ENCODE results near the gene TCERG1.

Gene TCERG1

DNA sequence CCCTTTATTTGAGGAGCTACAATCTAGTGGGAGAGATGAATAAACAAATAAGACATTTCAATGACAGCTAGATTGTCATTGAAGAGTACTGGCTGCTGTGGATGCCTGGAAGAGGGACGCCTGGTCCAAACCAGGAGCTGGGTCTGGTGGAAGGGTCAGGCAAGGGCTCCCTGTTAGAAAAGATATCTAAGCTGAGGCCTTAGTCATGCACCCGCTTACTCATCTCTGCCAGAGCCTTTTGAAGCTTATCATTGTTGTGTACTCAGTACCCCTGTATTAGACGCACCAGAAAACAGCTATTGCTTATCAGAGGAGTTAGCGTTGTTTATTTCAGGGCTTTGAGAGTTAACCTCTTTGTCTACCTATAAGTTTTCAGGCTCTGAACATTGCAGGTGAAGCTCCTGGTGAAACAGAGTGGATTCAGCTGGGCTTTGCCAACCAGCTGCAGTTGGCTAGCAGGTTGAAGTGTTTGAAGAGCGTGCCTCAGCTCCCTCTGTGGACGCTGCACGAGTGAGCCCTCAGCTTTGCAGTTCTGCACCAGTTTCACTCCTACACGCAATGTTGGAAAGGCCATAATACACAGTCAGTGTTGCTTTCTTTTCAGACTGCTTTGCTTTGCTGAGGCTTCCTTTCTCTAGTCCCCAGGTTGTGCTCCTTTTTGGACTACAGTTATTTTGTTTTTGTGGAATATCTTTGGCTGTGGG, 74.4 kb downstream of the TCERG1 start:
- Mint-ChIP-seq H3K4me1 (ENCODE audit: low read depth) (no peaks in the 10 kb centered on the region), H3K9me3 (no peaks in the 10 kb centered on the region), H3K4me3 (no peak overlapping the region), H3K27ac (no peak overlapping the region), H3K36me3 (ENCODE audit: low read depth) (no peaks in the 10 kb centered on the region), H3K27me3 (ENCODE audit: low read depth) (peaks cover 10% of the 10 kb centered on the region)

DNA sequence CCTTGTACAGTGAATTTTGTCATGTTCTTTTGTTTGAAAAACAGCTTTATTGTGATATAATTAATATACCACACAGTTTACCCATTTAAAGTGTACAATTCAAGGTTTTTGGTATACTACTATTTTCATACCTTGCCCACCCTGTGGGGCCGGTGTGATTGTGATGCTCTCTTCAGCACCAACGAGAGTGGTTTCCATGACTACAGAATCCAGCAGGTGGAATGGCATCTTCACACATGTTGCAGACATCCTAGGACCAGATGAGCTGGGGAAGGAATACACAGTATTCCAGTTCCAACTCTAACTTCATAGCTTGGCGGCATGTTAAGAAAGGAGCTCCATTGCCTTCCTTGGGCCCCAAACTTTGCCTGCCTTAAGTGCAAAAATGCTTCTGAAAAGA, 76.6 kb downstream of the TCERG1 start:
- Mint-ChIP-seq H3K4me3 (no peak overlapping the region), H3K36me3 (ENCODE audit: low read depth) (no peaks in the 10 kb centered on the region), H3K27me3 (ENCODE audit: low read depth) (peaks cover 10% of the 10 kb centered on the region), H3K4me1 (ENCODE audit: low read depth) (no peaks in the 10 kb centered on the region), H3K9me3 (no peaks in the 10 kb centered on the region), H3K27ac (no peak overlapping the region)

DNA sequence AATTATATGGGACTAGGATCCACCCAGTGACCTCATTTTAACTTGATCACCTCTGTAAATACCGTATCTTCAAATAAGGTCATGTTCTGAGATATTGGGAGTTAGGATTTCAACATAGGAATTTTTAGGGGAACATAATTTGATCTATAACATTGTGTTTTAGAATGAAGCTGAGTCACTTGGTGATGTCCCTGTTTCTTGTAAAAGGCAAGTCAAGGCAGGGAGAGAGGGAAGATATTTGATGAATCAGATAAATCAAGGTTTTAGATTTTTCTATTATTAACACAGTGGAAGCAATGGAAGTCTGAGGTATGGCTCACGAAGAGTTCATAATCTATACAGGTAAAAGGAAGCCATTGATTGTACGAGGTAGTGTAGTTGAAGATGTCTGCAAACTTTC, 80.7 kb downstream of the TCERG1 start:
- no peaks in the 10 kb centered on the region for H3K9me3 Mint-ChIP-seq
- peaks cover 10% of the 10 kb centered on the region for H3K27me3 Mint-ChIP-seq (ENCODE audit: low read depth)
- peaks cover 3% of the 10 kb centered on the region for H3K4me1 Mint-ChIP-seq (ENCODE audit: low read depth)
- H3K36me3 Mint-ChIP-seq (ENCODE audit: low read depth) = no peaks in the 10 kb centered on the region
- H3K4me3 Mint-ChIP-seq = no peak overlapping the region
- no peak overlapping the region for H3K27ac Mint-ChIP-seq

DNA sequence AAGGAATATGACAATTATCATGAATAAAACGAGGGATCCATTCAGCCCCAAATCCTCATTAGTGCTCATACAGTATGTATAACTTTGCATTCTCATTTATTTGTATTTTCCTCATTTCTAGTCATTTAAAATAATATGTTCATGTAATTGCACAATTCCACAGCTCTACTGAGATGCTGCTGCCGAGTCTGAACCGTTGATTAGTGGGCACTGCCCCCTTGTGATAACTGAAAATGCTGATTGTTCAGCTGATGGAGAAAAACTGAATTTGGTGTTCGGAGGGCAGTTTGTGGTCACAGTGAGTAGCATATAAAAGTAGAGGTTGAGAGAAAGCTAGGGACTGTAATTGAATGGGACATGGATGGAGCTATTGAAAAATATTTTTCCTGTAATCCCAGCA, 81.1 kb downstream of the TCERG1 start:
- Mint-ChIP-seq H3K4me1 (ENCODE audit: low read depth) (peaks cover 4% of the 10 kb centered on the region), H3K27me3 (ENCODE audit: low read depth) (peaks cover 7% of the 10 kb centered on the region), H3K36me3 (ENCODE audit: low read depth) (no peaks in the 10 kb centered on the region), H3K9me3 (no peaks in the 10 kb centered on the region), H3K27ac (no peak overlapping the region), H3K4me3 (no peak overlapping the region)

DNA sequence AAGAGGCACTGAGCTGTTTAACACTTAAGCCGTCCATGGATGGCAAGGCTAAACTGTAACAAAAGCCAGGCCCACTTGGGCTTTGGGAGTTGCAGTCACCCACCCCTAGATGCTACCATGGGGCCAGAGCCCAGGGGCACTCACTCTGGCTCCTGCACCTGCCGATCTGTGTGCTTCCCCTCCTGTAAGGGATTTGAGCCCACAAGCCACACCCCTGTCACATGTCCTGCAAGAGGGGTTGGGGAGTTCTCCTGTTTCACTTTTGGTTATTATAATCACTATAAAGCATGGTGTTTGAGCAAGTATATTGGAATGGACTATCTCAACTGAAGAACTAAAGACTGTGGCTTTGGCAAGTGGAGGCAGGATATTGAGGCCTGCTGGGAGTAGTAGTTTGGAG, 82.9 kb downstream of the TCERG1 start:
- Mint-ChIP-seq H3K27ac (no peak overlapping the region), H3K4me1 (ENCODE audit: low read depth) (peaks cover 7% of the 10 kb centered on the region), H3K9me3 (no peaks in the 10 kb centered on the region), H3K27me3 (ENCODE audit: low read depth) (peaks cover 10% of the 10 kb centered on the region), H3K4me3 (no peak overlapping the region), H3K36me3 (ENCODE audit: low read depth) (no peaks in the 10 kb centered on the region)

DNA sequence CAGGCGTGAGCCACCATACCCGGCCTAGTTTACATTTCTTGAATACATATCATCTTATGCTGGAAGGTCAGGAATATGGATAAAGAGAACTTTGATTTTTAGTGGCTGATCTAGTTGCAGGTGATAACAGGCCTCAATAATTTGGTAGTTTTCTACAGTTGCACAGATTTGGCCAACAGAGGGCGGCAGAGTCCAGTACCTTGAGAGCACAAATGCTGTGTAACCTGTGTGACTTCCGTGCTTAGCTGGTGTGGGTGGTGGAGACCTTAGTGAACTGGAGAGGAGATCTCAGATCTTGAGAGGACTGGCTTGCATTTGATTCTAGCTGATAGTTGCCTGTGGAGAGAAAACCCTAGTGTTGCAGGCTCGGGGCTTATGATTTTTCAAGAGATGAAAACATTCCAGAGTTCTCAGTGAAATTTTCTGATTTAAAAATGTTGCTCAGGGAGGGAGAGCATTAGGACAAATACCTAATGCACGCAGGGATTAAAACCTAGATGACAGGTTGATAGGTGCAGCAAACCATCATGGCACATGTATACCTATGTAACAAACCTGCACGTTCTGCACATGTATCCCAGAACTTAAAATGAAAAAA, 86.2 kb downstream of the TCERG1 start:
- H3K9me3 Mint-ChIP-seq = no peaks in the 10 kb centered on the region
- no peak overlapping the region for H3K27ac Mint-ChIP-seq
- H3K4me1 Mint-ChIP-seq (ENCODE audit: low read depth) = peaks cover 7% of the 10 kb centered on the region

DNA sequence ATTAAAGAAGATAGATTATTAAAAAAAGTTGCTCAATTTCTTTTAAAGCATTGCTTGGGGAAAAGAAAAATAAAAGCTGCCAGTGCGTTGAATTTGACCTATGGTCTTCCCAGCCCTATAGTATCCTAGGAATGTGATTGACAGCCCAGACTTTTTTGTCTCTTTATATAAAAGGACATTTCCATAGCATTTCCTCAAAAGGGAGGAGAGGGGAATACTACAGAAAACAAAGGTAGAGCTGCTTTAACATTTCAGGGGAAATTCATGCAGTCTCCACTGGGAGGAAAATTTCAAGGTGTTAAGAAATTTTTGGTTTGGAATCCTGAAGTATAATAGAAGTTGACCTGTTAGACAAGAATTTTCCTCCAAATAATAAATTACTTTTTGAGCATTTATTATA, 86.7 kb downstream of the TCERG1 start:
- no peak overlapping the region for H3K4me3 Mint-ChIP-seq

More for the DNA sequence above, 86.2 kb downstream of the TCERG1 start:
- Mint-ChIP-seq H3K36me3 (ENCODE audit: low read depth) (no peaks in the 10 kb centered on the region), H3K27me3 (ENCODE audit: low read depth) (peaks cover 8% of the 10 kb centered on the region), H3K4me3 (no peak overlapping the region)

DNA sequence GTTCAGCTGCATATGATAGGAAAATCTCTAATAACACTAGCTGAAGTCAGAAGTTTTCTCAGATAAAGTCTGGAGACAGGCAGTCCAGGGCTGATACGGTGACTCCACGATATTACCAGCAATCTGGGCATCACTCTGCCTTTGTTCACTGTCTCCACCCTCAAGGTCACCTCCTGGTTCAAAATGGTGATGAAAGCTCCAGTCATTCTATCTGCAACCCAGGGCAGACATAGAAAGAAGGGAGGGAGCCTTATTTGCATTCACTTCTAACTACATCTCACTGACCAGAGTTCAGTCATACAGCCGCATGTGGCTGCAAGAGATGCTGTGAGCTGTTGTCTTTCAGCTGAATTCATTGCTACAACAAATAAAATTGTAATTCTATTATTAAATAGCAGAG, 91.3 kb downstream of the TCERG1 start:
- Mint-ChIP-seq H3K27ac (no peak overlapping the region), H3K4me3 (no peak overlapping the region), H3K36me3 (ENCODE audit: low read depth) (no peaks in the 10 kb centered on the region), H3K9me3 (no peaks in the 10 kb centered on the region), H3K27me3 (ENCODE audit: low read depth) (peaks cover 5% of the 10 kb centered on the region), H3K4me1 (ENCODE audit: low read depth) (peaks cover 3% of the 10 kb centered on the region)

More for the DNA sequence above, 86.7 kb downstream of the TCERG1 start:
- Mint-ChIP-seq H3K9me3 (no peaks in the 10 kb centered on the region), H3K36me3 (ENCODE audit: low read depth) (no peaks in the 10 kb centered on the region), H3K4me1 (ENCODE audit: low read depth) (peaks cover 7% of the 10 kb centered on the region), H3K27ac (no peak overlapping the region), H3K27me3 (ENCODE audit: low read depth) (peaks cover 8% of the 10 kb centered on the region)

DNA sequence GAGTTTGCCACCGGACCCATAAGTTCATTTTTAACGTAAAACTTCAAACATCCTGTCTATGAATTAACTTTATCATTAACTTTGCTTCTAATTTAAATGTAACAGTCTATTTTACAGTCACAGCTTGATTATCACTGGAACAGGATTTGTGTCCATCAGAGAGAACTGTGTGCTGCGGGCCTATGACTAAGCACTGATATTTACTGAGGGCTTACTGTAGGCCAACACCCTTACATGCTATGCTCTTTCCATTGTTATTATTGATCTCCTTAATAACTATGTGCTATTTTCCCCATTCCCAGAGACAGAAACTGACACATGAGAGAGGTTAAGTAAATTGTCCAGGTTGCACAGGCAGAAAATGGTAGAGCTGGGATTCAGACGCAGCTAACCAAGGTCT, 92.8 kb downstream of the TCERG1 start:
- no peaks in the 10 kb centered on the region for H3K9me3 Mint-ChIP-seq
- peaks cover 4% of the 10 kb centered on the region for H3K27me3 Mint-ChIP-seq (ENCODE audit: low read depth)
- H3K4me3 Mint-ChIP-seq = no peak overlapping the region
- peaks cover 2% of the 10 kb centered on the region for H3K4me1 Mint-ChIP-seq (ENCODE audit: low read depth)
- H3K27ac Mint-ChIP-seq = no peak overlapping the region
- no peaks in the 10 kb centered on the region for H3K36me3 Mint-ChIP-seq (ENCODE audit: low read depth)

DNA sequence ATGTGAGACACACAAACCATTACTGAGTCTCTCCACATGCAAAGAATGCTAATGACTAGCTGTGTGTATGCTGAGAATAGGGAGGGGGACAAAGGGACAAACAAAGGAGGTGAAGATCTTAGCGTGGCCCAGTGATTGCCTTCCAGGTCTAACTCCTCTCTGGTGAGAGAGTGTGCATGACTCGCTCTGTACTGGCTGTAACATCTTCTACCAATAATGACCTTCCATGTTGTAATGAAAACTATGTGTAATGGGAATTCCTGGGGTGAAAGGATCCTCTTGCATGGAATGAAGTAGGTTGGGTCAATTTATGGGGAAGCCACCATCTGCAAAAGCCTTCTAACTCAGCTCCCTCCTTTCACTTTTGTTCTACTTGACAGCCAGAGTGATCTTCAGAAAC, 93.3 kb downstream of the TCERG1 start:
- no peaks in the 10 kb centered on the region for H3K9me3 Mint-ChIP-seq
- no peak overlapping the region for H3K4me3 Mint-ChIP-seq
- H3K4me1 Mint-ChIP-seq (ENCODE audit: low read depth) = peaks cover 2% of the 10 kb centered on the region
- H3K27me3 Mint-ChIP-seq (ENCODE audit: low read depth) = peaks cover 4% of the 10 kb centered on the region
- H3K27ac Mint-ChIP-seq = no peak overlapping the region
- no peaks in the 10 kb centered on the region for H3K36me3 Mint-ChIP-seq (ENCODE audit: low read depth)

DNA sequence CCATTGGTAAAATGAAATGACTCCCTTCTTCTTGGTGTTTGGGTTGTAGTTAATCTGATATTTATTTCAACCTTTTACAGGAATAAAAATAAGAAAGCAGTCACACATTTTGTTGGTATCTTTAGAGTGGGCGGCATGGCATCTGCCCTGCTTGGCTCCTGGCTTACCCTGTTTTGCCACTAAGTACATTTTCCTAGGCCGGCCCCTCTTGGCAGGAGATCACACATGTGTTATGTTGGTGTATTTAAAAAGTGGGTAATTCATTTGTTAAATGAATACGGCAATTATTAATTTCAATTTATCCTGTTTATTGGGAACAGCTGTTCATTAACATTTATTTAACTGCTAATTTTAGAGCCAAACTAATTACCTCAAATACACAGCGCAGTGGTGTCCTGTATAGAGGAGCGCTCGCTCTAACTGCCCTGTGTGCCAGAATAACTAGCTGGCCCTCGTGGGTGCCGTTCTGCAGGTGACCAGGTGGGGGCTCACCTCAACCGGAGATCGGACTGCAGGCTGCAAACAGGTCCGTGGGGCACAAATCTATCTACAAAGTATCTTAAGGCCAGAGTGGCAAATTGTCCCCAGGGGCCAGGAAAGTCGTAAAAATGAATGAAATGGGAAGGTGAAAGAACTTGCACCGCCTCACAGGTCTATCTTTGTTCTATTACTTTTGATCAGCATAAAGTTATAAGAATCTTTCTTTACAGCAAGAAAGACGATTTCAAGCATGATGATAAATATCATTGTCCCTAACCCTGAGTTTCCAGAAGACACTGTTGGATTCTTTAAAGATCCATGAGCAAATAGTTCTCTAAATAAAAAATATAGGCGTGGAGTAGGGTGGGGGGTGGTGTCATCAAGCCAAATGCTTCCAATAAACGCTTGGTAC, 95.1 kb downstream of the TCERG1 start:
- Mint-ChIP-seq H3K27ac (no peak overlapping the region), H3K9me3 (no peaks in the 10 kb centered on the region), H3K27me3 (ENCODE audit: low read depth) (no peaks in the 10 kb centered on the region)

DNA sequence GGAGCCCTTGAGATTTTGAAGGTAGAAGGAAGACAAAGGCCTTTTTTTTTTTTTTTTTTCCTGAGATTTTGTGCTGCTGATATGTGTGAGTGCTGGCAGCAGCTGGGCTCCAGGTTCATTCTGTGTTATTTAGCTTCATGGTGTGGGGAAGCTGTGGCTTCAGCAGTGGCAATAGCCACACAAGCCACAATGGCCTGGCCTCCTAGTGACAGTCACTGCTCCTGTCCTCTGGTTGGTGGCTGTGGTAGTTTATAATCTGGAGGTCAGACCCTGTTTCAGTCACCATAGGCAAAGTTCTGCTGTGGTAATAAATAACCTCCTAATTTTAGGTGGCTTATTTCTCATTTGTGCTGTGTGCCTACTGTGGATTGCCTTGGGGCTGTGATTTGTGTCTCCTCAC, 97.1 kb downstream of the TCERG1 start:
- H3K9me3 Mint-ChIP-seq = no peaks in the 10 kb centered on the region
- no peak overlapping the region for H3K27ac Mint-ChIP-seq

More for the DNA sequence above, 95.1 kb downstream of the TCERG1 start:
- Mint-ChIP-seq H3K4me1 (ENCODE audit: low read depth) (peaks cover 2% of the 10 kb centered on the region), H3K4me3 (no peak overlapping the region), H3K36me3 (ENCODE audit: low read depth) (no peaks in the 10 kb centered on the region)

DNA sequence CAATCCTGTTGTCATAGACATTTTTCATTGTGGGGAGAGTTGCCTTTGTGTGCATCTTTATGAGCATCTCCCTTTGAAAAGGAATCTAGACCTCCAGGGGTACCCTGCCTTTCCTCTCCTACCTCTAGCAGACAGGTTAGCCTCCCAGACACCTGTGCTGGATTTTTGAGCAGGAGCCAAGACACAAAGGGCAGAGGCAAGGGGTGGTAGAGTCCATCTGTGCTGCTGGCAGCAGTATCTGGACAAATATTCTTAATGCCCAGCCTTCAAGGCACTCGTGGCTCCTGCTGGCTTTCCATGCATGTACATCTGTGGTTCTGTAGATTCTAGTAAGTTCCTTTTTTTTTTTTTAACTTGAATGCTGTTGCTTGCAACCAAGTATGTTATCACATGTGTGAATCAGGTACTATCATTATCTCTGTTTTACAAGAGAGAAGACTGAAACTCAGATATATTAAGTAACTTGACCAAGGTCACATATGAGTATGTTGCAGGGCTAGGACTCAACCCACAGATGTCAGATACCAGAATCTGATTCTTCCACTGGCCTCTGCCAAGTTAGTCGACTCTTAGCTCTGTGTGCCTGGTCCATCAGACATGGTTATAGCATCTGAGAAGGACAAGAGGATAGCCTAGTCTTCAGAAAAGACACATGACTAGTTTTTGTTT, 101.8 kb downstream of the TCERG1 start:
- Mint-ChIP-seq H3K4me1 (ENCODE audit: low read depth) (no peaks in the 10 kb centered on the region), H3K4me3 (no peak overlapping the region), H3K27me3 (ENCODE audit: low read depth) (peaks cover 6% of the 10 kb centered on the region), H3K36me3 (ENCODE audit: low read depth) (no peaks in the 10 kb centered on the region), H3K9me3 (no peaks in the 10 kb centered on the region), H3K27ac (no peak overlapping the region)

More for the DNA sequence above, 97.1 kb downstream of the TCERG1 start:
- no peaks in the 10 kb centered on the region for H3K36me3 Mint-ChIP-seq (ENCODE audit: low read depth)
- H3K27me3 Mint-ChIP-seq (ENCODE audit: low read depth) = no peaks in the 10 kb centered on the region
- no peak overlapping the region for H3K4me3 Mint-ChIP-seq
- H3K4me1 Mint-ChIP-seq (ENCODE audit: low read depth) = peaks cover 2% of the 10 kb centered on the region

DNA sequence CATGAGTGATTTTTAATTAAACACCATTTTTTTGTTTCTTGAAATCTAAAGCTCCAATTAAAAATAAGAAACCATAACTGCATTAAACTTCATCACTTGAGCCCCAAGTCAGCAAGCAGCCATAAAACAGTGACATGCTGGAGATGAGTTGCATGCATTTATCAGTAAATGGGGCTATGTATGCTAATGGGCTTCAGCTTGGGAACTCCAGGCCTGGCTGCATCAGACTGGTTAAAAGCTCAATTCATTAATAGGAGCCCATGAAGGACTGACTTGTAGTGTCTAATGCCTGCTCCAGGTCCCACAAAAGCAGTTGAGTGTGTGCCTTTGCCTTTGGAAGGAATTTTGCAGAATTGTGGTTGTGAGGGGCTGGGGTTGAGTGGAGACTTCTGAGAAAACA, 102.5 kb downstream of the TCERG1 start:
- H3K9me3 Mint-ChIP-seq = no peaks in the 10 kb centered on the region
- no peak overlapping the region for H3K4me3 Mint-ChIP-seq
- H3K4me1 Mint-ChIP-seq (ENCODE audit: low read depth) = no peaks in the 10 kb centered on the region
- peaks cover 6% of the 10 kb centered on the region for H3K27me3 Mint-ChIP-seq (ENCODE audit: low read depth)
- H3K27ac Mint-ChIP-seq = no peak overlapping the region
- no peaks in the 10 kb centered on the region for H3K36me3 Mint-ChIP-seq (ENCODE audit: low read depth)
